Caco-2 (cell line): Measurements from ENCODE around the gene PPRC1. TPM values are rescaled to one million over a fixed set of nuclear protein-coding genes. Genes with fewer than 3 reads are reported as not detected.

Source experiments
- Bru-seq: library from RNA; stranded (reverse); fragments of 400-500 nt; gene quantifications from one replicate; lab custom pipeline; 2021; lab: Mats Ljungman, UMichigan
- BruChase-seq, 2 experiments: library from RNA; stranded (reverse); fragments of 400-500 nt; gene quantifications; one replicate each; lab custom pipeline; 2021; lab: Mats Ljungman, UMichigan
- BruUV-seq: library from RNA; stranded (reverse); fragments of 400-500 nt; replicated peaks from 2 replicates; lab custom pipeline; 2021; lab: Mats Ljungman, UMichigan
- CTCF ChIA-PET: fragments of 300-600 bp; sonication (Branson Sonifier 250); formaldehyde crosslinking; loops from one replicate; lab custom pipeline; 2022; ENCODE audit warnings: antibody characterized with exemption; lab: Charles Lee
- POLR2A ChIA-PET: fragments of 300-600 bp; sonication (Branson Sonifier 250); formaldehyde crosslinking; loops from one replicate; lab custom pipeline; 2022; ENCODE audit warnings: antibody characterized with exemption; lab: Charles Lee
- DNase-seq, 2 experiments: peaks; one replicate each; pipeline versions ENCODE4 v3.0.0 to v3.0.0-alpha.2; 2020 to 2022
- H3K27me3 ChIP-seq: replicated peaks from 2 replicates; pipeline ENCODE4 v1.6.0; 2011; ENCODE audit warnings: low read length; ENCODE audit not compliant: control insufficient read depth, insufficient read depth
- H3K36me3 ChIP-seq: 2 replicates; pipeline ENCODE4 v1.5.1; 2011; ENCODE audit warnings: low read length; ENCODE audit not compliant: control insufficient read depth, insufficient read depth
- H3K4me1 ChIP-seq: fragments of 250-450 bp; sonication (Bioruptor Pico); 2 replicates; pipeline ENCODE4 v1.5.1; 2020; ENCODE audit warnings: mild to moderate bottlenecking
- H3K4me3 ChIP-seq: 2 replicates; pipeline ENCODE4 v1.5.1; 2011; ENCODE audit warnings: low read depth, mild to moderate bottlenecking, control low read depth, low read length
- H3K9me3 ChIP-seq: fragments of 250-450 bp; sonication (Bioruptor Pico); 2 replicates; pipeline ENCODE4 v1.5.1; 2020; ENCODE audit warnings: mild to moderate bottlenecking, moderate library complexity
- H3K27ac Mint-ChIP-seq: one replicate; pipeline ENCODE4 v1.8.0; 2022; ENCODE audit warnings: mixed read lengths; ENCODE audit not compliant: unreplicated experiment
- H3K27me3 Mint-ChIP-seq: one replicate; pipeline ENCODE4 v1.8.0; 2022; ENCODE audit warnings: mixed read lengths; ENCODE audit not compliant: insufficient read depth, unreplicated experiment
- H3K36me3 Mint-ChIP-seq: one replicate; pipeline ENCODE4 v1.8.0; 2022; ENCODE audit warnings: mild to moderate bottlenecking, mixed read lengths; ENCODE audit not compliant: insufficient read depth, unreplicated experiment
- H3K4me1 Mint-ChIP-seq: one replicate; pipeline ENCODE4 v1.8.0; 2022; ENCODE audit warnings: low read depth, mixed read lengths; ENCODE audit not compliant: unreplicated experiment
- H3K4me3 Mint-ChIP-seq: one replicate; pipeline ENCODE4 v1.8.0; 2022; ENCODE audit warnings: mild to moderate bottlenecking, moderate library complexity, mixed read lengths; ENCODE audit not compliant: unreplicated experiment
- H3K9me3 Mint-ChIP-seq: one replicate; pipeline ENCODE4 v1.8.0; 2022; ENCODE audit warnings: mixed read lengths; ENCODE audit not compliant: unreplicated experiment
- intact Hi-C: fragments of 100-400 bp; cut with micrococcal nuclease; formaldehyde crosslinking; loops from one replicate; pipeline ENCODE4 v1.10.0; 2022; ENCODE audit not compliant: unreplicated experiment
- long read RNA-seq: library from polyadenylated mRNA; stranded (forward); transcript quantifications from one replicate; pipeline ENCODE4 v2.0.0, GENCODE V29; 2022
- total RNA-seq: library from RNA; stranded (reverse); gene quantifications from 2 replicates; pipeline ENCODE4 v1.2.3, GENCODE V29; 2022
- TF ChIP-seq, protein P1 (sequence below), 2 experiments: fragments of 200-600 bp in 1 of 2; IDR thresholded peaks; 1 replicate in 1 of 2; 2 replicates in 1 of 2; pipeline versions ENCODE4 v1.5.1 to v1.8.0; 2011 to 2022; ENCODE audit warnings: antibody characterized with exemption in 1 of 2, control low read depth in 1 of 2, inconsistent platforms in 1 of 2, low read depth in 1 of 2, low read length in 1 of 2, mild to moderate bottlenecking in 1 of 2, moderate library complexity in 1 of 2; ENCODE audit not compliant: insufficient read depth in 1 of 2, severe bottlenecking in 1 of 2, unreplicated experiment in 1 of 2

The PPRC1 gene, protein sequence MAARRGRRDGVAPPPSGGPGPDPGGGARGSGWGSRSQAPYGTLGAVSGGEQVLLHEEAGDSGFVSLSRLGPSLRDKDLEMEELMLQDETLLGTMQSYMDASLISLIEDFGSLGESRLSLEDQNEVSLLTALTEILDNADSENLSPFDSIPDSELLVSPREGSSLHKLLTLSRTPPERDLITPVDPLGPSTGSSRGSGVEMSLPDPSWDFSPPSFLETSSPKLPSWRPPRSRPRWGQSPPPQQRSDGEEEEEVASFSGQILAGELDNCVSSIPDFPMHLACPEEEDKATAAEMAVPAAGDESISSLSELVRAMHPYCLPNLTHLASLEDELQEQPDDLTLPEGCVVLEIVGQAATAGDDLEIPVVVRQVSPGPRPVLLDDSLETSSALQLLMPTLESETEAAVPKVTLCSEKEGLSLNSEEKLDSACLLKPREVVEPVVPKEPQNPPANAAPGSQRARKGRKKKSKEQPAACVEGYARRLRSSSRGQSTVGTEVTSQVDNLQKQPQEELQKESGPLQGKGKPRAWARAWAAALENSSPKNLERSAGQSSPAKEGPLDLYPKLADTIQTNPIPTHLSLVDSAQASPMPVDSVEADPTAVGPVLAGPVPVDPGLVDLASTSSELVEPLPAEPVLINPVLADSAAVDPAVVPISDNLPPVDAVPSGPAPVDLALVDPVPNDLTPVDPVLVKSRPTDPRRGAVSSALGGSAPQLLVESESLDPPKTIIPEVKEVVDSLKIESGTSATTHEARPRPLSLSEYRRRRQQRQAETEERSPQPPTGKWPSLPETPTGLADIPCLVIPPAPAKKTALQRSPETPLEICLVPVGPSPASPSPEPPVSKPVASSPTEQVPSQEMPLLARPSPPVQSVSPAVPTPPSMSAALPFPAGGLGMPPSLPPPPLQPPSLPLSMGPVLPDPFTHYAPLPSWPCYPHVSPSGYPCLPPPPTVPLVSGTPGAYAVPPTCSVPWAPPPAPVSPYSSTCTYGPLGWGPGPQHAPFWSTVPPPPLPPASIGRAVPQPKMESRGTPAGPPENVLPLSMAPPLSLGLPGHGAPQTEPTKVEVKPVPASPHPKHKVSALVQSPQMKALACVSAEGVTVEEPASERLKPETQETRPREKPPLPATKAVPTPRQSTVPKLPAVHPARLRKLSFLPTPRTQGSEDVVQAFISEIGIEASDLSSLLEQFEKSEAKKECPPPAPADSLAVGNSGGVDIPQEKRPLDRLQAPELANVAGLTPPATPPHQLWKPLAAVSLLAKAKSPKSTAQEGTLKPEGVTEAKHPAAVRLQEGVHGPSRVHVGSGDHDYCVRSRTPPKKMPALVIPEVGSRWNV (N-terminal part only)
- 66.6 and 68.5 TPM in 2 replicates for total RNA-seq
- Bru-seq, nascent RNA, result percentile 90 among the genes with signal in this experiment
- BruChase-seq, experiment 1, labeled RNA remaining after a 2-hour chase, result percentile 95 among the genes with signal in this experiment
- percentile 89 among the genes with signal in this experiment for BruChase-seq, experiment 2, labeled RNA remaining after a 6-hour chase
- long read RNA-seq, full-length matches to known transcripts, result 34 of 79 reads
- long read RNA-seq, partial matches to known transcripts, result 36 of 79 reads
- long read RNA-seq, other reads (novel, unspliced or antisense), result 9 of 79 reads

DNA sequence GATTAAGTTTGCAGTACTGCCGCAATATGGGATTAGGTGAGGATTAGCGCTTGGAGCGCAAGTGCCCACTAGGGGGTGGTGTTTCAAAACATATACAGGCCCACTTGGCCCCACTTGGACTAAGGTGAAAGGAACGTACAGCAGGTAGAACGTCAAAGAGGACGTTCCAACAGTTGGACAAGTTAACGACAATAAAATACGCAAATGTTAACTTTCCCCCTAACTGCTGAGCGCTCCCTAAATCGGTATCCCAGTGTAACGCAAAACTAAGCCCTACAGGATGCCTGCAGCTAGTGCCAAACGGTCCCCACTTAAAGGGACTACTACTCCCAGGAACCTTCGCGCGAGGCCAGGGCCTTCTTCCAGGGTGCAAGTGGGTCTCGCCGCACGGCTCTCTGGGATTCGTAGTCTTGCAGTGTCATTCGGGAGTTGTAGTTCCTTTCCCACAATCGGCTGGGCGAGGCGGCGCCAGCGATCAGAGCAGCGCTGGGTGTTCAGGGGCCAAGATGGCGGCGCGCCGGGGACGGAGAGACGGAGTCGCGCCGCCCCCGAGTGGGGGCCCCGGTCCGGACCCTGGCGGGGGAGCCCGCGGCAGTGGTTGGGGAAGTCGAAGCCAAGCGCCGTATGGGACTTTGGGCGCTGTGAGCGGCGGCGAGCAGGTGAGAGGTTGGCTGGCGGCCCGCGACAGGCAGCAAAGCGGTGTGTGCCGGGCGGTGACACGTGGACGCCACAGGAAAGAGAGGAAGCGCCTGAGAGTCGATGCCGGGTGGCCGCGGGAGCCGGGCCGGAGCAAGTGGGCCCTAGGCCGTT, at the start of gene PPRC1:
PPRC1 (plus strand) TSS at position 478 of the 810 bp plus-strand sequence; CDS start at position 507, 29 bp downstream.
- Histone ChIP-seq H3K36me3 (peaks cover 2% of the 10 kb centered on the region), H3K4me1 (peaks cover 16% of the 10 kb centered on the region), H3K9me3 (no peaks in the 10 kb centered on the region), H3K4me3 (peak within 1 kb of the TSS; percentile 92), H3K27me3 (no peaks in the 10 kb centered on the region)
- POLR2A ChIA-PET, result interaction anchor here (0.5 to 0.7 kb wide), 2 partner anchors 18 to 19 kb away, joined by 3 to 7 read pairs; partner anchors contain the start of gene NOLC1
- TF ChIP-seq, protein P1, sequence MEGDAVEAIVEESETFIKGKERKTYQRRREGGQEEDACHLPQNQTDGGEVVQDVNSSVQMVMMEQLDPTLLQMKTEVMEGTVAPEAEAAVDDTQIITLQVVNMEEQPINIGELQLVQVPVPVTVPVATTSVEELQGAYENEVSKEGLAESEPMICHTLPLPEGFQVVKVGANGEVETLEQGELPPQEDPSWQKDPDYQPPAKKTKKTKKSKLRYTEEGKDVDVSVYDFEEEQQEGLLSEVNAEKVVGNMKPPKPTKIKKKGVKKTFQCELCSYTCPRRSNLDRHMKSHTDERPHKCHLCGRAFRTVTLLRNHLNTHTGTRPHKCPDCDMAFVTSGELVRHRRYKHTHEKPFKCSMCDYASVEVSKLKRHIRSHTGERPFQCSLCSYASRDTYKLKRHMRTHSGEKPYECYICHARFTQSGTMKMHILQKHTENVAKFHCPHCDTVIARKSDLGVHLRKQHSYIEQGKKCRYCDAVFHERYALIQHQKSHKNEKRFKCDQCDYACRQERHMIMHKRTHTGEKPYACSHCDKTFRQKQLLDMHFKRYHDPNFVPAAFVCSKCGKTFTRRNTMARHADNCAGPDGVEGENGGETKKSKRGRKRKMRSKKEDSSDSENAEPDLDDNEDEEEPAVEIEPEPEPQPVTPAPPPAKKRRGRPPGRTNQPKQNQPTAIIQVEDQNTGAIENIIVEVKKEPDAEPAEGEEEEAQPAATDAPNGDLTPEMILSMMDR (IDR thresholded peaks at IDR 0.05; ENCODE audit: insufficient read depth in 1 of 2, low read depth in 1 of 2, low read length in 1 of 2, severe bottlenecking in 1 of 2, unreplicated experiment in 1 of 2), result peak; percentile 82 to 94
- H3K4me1 Mint-ChIP-seq, result peaks cover 7% of the 10 kb centered on the region
- peak; percentile 97 to 99 for DNase-seq
- H3K27me3 Mint-ChIP-seq, result no peaks in the 10 kb centered on the region
- H3K36me3 Mint-ChIP-seq, result peaks cover 43% of the 10 kb centered on the region
- intact Hi-C loops, result loop anchor here (1.0 to 5.0 kb wide), 6 partner anchors 12 to 94 kb away; partner anchors contain the start of genes ELOVL3, HPS6, LDB1 and NOLC1
- CTCF ChIA-PET, result interaction anchor here (0.6 to 1.0 kb wide), 2 partner anchors 18 to 113 kb away, joined by 3 read pairs; partner anchors contain the start of gene GBF1
- BruUV-seq, result TSS peak; percentile 47
- H3K4me3 Mint-ChIP-seq, result peak within 1 kb of the TSS; percentile 94
- peak within 1 kb of the TSS; percentile 99 for H3K27ac Mint-ChIP-seq
- H3K9me3 Mint-ChIP-seq, result no peaks in the 10 kb centered on the region

DNA sequence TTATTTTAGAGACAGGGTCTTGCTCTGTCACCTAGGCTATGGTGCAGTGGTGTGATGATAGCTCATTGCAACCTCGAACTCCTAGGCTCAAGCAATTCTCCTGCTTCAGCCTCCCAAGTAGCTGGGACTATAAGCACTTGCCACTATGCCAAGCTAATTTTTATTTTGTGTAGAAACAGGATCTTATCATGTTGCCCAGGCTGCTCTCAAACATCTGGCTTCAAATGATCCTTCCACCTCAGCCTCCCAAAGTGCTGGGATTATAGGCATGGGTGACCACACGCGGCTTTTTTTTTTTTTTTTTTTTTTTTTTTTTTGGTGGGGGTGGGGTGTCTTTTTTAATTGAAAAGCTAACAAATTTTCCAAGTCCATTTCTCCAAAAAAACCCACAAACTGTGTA, 49.3 kb upstream of the PPRC1 start:
- H3K4me3 ChIP-seq, result no peak overlapping the region
- intact Hi-C loops, result no loop called here
- Mint-ChIP-seq H3K27ac (no peak overlapping the region), H3K36me3 (no peaks in the 10 kb centered on the region), H3K4me1 (no peaks in the 10 kb centered on the region), H3K27me3 (no peaks in the 10 kb centered on the region), H3K9me3 (no peaks in the 10 kb centered on the region), H3K4me3 (no peak overlapping the region)
- H3K36me3 ChIP-seq, result no peaks in the 10 kb centered on the region
- POLR2A ChIA-PET, result no interaction called here
- BruUV-seq, result no TSS peak
- no peaks in the 10 kb centered on the region for H3K4me1 ChIP-seq
- no peak for DNase-seq
- CTCF ChIA-PET, result interaction anchor here (0.6 to 1.1 kb wide), 3 partner anchors 14 to 891 kb away, joined by 3 to 4 read pairs (median 3); no protein-coding TSS in a partner anchor
- TF ChIP-seq, protein P1 (IDR thresholded peaks at IDR 0.05; ENCODE audit: insufficient read depth in 1 of 2, low read depth in 1 of 2, low read length in 1 of 2, severe bottlenecking in 1 of 2, unreplicated experiment in 1 of 2), result no peak
- H3K27me3 ChIP-seq, result no peaks in the 10 kb centered on the region
- H3K9me3 ChIP-seq, result no peaks in the 10 kb centered on the region
